ENCODE results near the gene NAV2.

NAV2 gene

GRCh38 chr11:19867064-19867463, 154.4 kb downstream of the NAV2 start:
- Histone ChIP-seq H2AFZ (ENCODE audit: low read length) (no peak overlapping the region), H3K36me3 (replicated peaks; ENCODE audit: insufficient read depth, low read length) (no peaks in the 10 kb centered on the region), H3K9me2 (replicated peaks; ENCODE audit: insufficient read depth, low read length) (no peaks in the 10 kb centered on the region), H3K27me3 (replicated peaks; ENCODE audit: insufficient read depth, low read length) (no peaks in the 10 kb centered on the region), H4K20me1 (ENCODE audit: insufficient read depth, low read length) (no peaks in the 10 kb centered on the region), H3K27ac (ENCODE audit: low read length) (no peak overlapping the region), H3K4me2 (ENCODE audit: low read depth, low read length) (no peak overlapping the region), H3K4me3 (ENCODE audit: low read length) (no peak overlapping the region), H3F3A (ENCODE audit: insufficient read depth, low read length) (no peaks in the 10 kb centered on the region), H3K79me2 (ENCODE audit: low read length) (no peaks in the 10 kb centered on the region), H3K9ac (ENCODE audit: low read length) (no peak overlapping the region), H3K9me3 (replicated peaks; ENCODE audit: insufficient read depth, low read length) (no peaks in the 10 kb centered on the region), H3K4me1 (ENCODE audit: low read length) (no peaks in the 10 kb centered on the region)
- TF ChIP-seq EZH2 (optimal IDR thresholded peaks at IDR 0.05; ENCODE audit: low read depth, low read length) (no peak), CTCF (IDR thresholded peaks at IDR 0.05; ENCODE audit: low read length) (no peak), EZH2phosphoT487 (IDR thresholded peaks at IDR 0.05; ENCODE audit: low read length) (no peak)
- no peak for DNase-seq

GRCh38 chr11:19868281-19868821, 155.7 kb downstream of the NAV2 start:
- Histone ChIP-seq H3K9me3 (replicated peaks; ENCODE audit: insufficient read depth, low read length) (no peaks in the 10 kb centered on the region), H3K4me3 (ENCODE audit: low read length) (no peak overlapping the region), H3K9me2 (replicated peaks; ENCODE audit: insufficient read depth, low read length) (no peaks in the 10 kb centered on the region), H2AFZ (ENCODE audit: low read length) (no peak overlapping the region), H3K27me3 (replicated peaks; ENCODE audit: insufficient read depth, low read length) (no peaks in the 10 kb centered on the region), H3K9ac (ENCODE audit: low read length) (no peak overlapping the region), H4K20me1 (ENCODE audit: insufficient read depth, low read length) (no peaks in the 10 kb centered on the region), H3K36me3 (replicated peaks; ENCODE audit: insufficient read depth, low read length) (no peaks in the 10 kb centered on the region), H3K4me1 (ENCODE audit: low read length) (no peaks in the 10 kb centered on the region), H3K27ac (ENCODE audit: low read length) (no peak overlapping the region), H3F3A (ENCODE audit: insufficient read depth, low read length) (no peaks in the 10 kb centered on the region), H3K79me2 (ENCODE audit: low read length) (no peaks in the 10 kb centered on the region), H3K4me2 (ENCODE audit: low read depth, low read length) (no peak overlapping the region)
- TF ChIP-seq CTCF (IDR thresholded peaks at IDR 0.05; ENCODE audit: low read length) (no peak), EZH2 (optimal IDR thresholded peaks at IDR 0.05; ENCODE audit: low read depth, low read length) (no peak), EZH2phosphoT487 (IDR thresholded peaks at IDR 0.05; ENCODE audit: low read length) (no peak)
- no peak for DNase-seq

DNA sequence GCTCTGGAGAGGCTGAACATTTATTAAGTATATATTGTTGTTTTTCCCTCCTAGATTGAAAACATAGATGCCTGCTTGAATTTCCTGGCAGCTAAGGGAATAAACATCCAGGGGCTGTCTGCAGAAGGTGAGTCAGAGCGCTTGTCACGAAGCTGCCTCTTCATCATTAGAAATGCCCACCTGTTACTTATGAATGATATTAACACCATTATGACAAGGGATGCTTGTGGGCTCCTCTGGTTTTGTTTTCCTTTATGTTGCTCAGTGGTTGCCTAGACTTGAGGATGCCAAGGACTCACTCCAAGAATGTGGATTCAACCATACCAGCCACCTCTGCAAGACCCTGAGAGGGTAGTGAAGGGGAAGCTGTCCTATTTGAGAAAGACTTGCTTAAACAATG, 156.2 kb downstream of the NAV2 start:
- no peak overlapping the region for H2AFZ ChIP-seq (ENCODE audit: low read length)
- H3K4me2 ChIP-seq (ENCODE audit: low read depth, low read length), result no peak overlapping the region
- no peaks in the 10 kb centered on the region for H4K20me1 ChIP-seq (ENCODE audit: insufficient read depth, low read length)
- H3K27ac ChIP-seq (ENCODE audit: low read length), result no peak overlapping the region
- H3K27me3 ChIP-seq (replicated peaks; ENCODE audit: insufficient read depth, low read length), result no peaks in the 10 kb centered on the region
- no peak for DNase-seq
- H3K9ac ChIP-seq (ENCODE audit: low read length), result no peak overlapping the region
- no peaks in the 10 kb centered on the region for H3F3A ChIP-seq (ENCODE audit: insufficient read depth, low read length)
- no peaks in the 10 kb centered on the region for H3K9me2 ChIP-seq (replicated peaks; ENCODE audit: insufficient read depth, low read length)
- no peaks in the 10 kb centered on the region for H3K9me3 ChIP-seq (replicated peaks; ENCODE audit: insufficient read depth, low read length)
- H3K4me1 ChIP-seq (ENCODE audit: low read length), result no peaks in the 10 kb centered on the region
- H3K4me3 ChIP-seq (ENCODE audit: low read length), result no peak overlapping the region
- TF ChIP-seq CTCF (IDR thresholded peaks at IDR 0.05; ENCODE audit: low read length) (no peak), EZH2phosphoT487 (IDR thresholded peaks at IDR 0.05; ENCODE audit: low read length) (no peak), EZH2 (optimal IDR thresholded peaks at IDR 0.05; ENCODE audit: low read depth, low read length) (no peak)
- H3K79me2 ChIP-seq (ENCODE audit: low read length), result no peaks in the 10 kb centered on the region
- H3K36me3 ChIP-seq (replicated peaks; ENCODE audit: insufficient read depth, low read length), result no peaks in the 10 kb centered on the region
